OCI-LY3 (cell line): ENCODE measurements around the gene RTN4R.

Experiments used
- H2AFZ ChIP-seq: fragments of 200-600, 300-600 bp; shearing (Covaris generic); 2 replicates; pipeline ENCODE4 v1.6.0; 2014; ENCODE audit warnings: antibody characterized with exemption, low read depth, low read length
- H3K27ac ChIP-seq: fragments of 200-600, 300-600 bp; sonication (generic); 2 replicates; pipeline ENCODE4 v1.5.1; 2014; ENCODE audit warnings: mild to moderate bottlenecking, low read length, moderate library complexity, mixed read lengths
- H3K27me3 ChIP-seq: fragments of 200-600, 300-600 bp; sonication (generic); 2 replicates; pipeline ENCODE4 v1.6.1; 2014; ENCODE audit warnings: low read depth, low read length, mixed read lengths
- H3K36me3 ChIP-seq: fragments of 200-600, 300-600 bp; sonication (generic); replicated peaks from 2 replicates; pipeline ENCODE3; 2014; ENCODE audit warnings: low read depth, low read length, mixed read lengths
- H3K4me1 ChIP-seq: fragments of 300-600, 200-600 bp; sonication (generic); 2 replicates; pipeline ENCODE4 v1.6.1; 2014; ENCODE audit warnings: low read length, mixed read lengths
- H3K4me2 ChIP-seq: fragments of 200-600, 300-600 bp; sonication (generic); 2 replicates; pipeline ENCODE4 v1.6.1; 2014; ENCODE audit warnings: low read length, mixed read lengths
- H3K4me3 ChIP-seq: fragments of 300-600, 200-600 bp; sonication (generic); 2 replicates; pipeline ENCODE4 v1.5.1; 2014; ENCODE audit warnings: antibody characterized with exemption, mild to moderate bottlenecking, low read length, moderate library complexity
- H3K79me2 ChIP-seq: fragments of 300-600, 200-600 bp; shearing (Covaris generic); 2 replicates; pipeline ENCODE4 v1.6.1; 2014; ENCODE audit warnings: mild to moderate bottlenecking, low read length, mixed read lengths
- H3K9ac ChIP-seq: fragments of 300-600, 200-600 bp; shearing (Covaris generic); 2 replicates; pipeline ENCODE4 v1.6.0; 2014; ENCODE audit warnings: mild to moderate bottlenecking, low read length, moderate library complexity
- H3K9me3 ChIP-seq: fragments of 200-600, 300-600 bp; shearing (Covaris generic); 2 replicates; pipeline ENCODE4 v1.6.1; 2014; ENCODE audit warnings: low read length, mixed read lengths; ENCODE audit not compliant: insufficient read depth
- H4K20me1 ChIP-seq: fragments of 200-600, 300-600 bp; sonication (generic); 2 replicates; pipeline ENCODE4 v1.6.1; 2016; ENCODE audit warnings: low read length, mixed read lengths; ENCODE audit not compliant: insufficient read depth
- EZH2phosphoT487 ChIP-seq: fragments of 200-600 bp; shearing (Covaris generic); IDR thresholded peaks from 2 replicates; pipeline ENCODE4 v1.6.1; 2018; ENCODE audit warnings: antibody characterized with exemption, mixed run types, low read depth
- TF ChIP-seq, protein P1 (sequence below): fragments of 200-600, 300-600 bp; sonication (generic); IDR thresholded peaks from 2 replicates; pipeline ENCODE4 v1.5.1; 2014; ENCODE audit warnings: antibody characterized with exemption, low read length, low read depth

RTN4R gene

DNA sequence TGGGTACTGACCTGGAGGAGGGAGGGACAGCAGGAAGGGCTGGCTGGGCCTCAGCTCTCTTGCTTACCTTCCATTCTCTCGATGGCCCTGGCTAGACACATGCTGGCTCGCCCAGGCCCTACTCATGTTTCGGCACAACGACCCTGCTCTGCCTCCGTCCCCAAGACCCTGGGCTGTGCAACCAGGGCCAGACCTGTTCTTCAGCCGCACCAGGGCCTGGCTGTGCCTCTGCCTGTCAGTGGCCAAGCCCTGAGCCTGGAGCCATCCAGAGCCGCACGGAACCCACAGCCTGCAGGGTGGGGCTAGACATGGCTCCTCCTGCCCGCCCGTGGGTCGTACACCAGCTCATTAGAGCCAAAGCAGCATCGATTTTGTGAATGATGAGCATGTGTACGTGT is 47.5 kb downstream of the RTN4R start:
- Histone ChIP-seq H3K9me3 (no peaks in the 10 kb centered on the region), H3K79me2 (no peaks in the 10 kb centered on the region), H3K27ac (no peak overlapping the region), H3K9ac (no peak overlapping the region), H3K4me2 (no peak overlapping the region), H4K20me1 (no peaks in the 10 kb centered on the region), H3K4me1 (no peaks in the 10 kb centered on the region), H3K4me3 (no peak overlapping the region), H3K36me3 (no peaks in the 10 kb centered on the region), H2AFZ (no peak overlapping the region), H3K27me3 (no peaks in the 10 kb centered on the region)
- TF ChIP-seq EZH2phosphoT487, result no peak
- TF ChIP-seq, protein P1, sequence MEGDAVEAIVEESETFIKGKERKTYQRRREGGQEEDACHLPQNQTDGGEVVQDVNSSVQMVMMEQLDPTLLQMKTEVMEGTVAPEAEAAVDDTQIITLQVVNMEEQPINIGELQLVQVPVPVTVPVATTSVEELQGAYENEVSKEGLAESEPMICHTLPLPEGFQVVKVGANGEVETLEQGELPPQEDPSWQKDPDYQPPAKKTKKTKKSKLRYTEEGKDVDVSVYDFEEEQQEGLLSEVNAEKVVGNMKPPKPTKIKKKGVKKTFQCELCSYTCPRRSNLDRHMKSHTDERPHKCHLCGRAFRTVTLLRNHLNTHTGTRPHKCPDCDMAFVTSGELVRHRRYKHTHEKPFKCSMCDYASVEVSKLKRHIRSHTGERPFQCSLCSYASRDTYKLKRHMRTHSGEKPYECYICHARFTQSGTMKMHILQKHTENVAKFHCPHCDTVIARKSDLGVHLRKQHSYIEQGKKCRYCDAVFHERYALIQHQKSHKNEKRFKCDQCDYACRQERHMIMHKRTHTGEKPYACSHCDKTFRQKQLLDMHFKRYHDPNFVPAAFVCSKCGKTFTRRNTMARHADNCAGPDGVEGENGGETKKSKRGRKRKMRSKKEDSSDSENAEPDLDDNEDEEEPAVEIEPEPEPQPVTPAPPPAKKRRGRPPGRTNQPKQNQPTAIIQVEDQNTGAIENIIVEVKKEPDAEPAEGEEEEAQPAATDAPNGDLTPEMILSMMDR, result no peak

DNA sequence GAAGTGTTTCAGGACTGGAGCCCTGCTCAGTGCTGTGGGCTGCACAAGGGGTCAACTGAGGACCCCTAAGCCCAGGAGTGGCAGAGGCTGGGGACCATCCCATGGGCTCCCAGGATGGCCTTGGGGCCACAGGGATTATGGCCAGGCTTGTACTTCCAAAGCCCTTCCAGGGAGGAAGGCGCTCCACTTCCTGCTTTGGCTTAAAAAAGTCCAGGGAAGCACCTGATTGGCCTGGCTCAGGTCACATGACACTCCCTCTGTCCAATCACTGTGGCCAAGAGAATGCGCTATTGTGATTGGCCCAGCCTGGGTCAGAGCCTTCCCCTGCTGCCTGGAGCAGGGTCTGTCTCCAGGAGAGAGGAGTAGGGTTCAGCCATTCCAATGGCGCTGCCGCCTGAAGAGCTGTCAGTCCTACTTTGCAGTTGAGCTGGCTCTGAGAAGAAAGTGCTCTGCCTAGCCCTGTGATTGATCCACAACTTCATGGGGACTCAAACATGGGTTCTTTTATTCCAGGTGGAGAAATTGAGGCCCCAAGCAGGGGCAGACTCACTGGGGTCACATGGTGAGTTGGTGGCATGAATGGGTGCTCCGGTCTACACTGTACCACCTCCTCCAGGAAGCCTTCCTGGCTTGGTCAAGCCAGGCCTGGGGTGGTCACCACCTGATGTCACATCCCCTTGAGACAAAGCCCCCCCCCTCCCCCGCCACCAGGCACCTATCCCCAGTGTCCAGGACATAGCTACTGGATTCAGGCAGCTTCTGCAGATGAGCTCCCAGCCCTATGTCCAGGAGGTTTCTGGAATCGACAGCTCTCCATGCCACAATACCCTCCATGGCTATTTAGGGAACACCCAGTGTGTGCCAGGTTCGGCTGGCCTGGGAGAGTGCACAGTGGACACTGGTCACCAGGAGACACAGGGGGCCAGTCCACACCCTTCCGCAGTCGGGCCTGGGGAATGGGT is 48.2 kb downstream of the RTN4R start:
- H3K4me2 ChIP-seq, result no peak overlapping the region
- no peaks in the 10 kb centered on the region for H3K4me1 ChIP-seq
- no peak for TF ChIP-seq EZH2phosphoT487
- TF ChIP-seq, protein P1, result no peak
- no peaks in the 10 kb centered on the region for H3K36me3 ChIP-seq
- no peaks in the 10 kb centered on the region for H4K20me1 ChIP-seq
- no peak overlapping the region for H2AFZ ChIP-seq
- no peak overlapping the region for H3K9ac ChIP-seq
- H3K27me3 ChIP-seq, result no peaks in the 10 kb centered on the region
- H3K9me3 ChIP-seq, result no peaks in the 10 kb centered on the region
- H3K27ac ChIP-seq, result no peak overlapping the region
- no peaks in the 10 kb centered on the region for H3K79me2 ChIP-seq
- no peak overlapping the region for H3K4me3 ChIP-seq

DNA sequence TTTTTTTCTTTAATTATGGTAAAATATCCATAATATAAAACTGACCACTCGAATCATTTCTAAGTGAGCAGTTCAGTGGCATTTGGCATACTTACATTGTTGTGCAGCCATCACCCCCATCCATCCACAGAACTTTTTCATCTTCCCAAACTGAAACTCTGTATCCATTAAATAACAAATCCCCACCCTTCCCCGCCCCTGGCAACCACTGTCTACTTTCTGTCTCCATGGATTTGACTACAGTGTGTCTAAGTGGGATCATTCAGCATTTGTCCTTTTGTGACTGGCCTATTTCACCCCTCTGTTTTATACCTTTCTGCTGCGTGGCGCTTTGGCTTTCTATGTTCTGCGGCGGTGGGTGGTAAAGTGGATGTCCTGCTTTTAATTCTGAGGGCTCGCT is 49.1 kb downstream of the RTN4R start:
- Histone ChIP-seq H3K4me1 (peaks cover under 1% of the 10 kb centered on the region; the same call in 1 of the 2 replicates), H3K27me3 (0 out of 2 replicates have a peak, but pooled peaks cover 2% of the 10 kb centered on the region), H3K36me3 (no peaks in the 10 kb centered on the region), H3K9me3 (no peaks in the 10 kb centered on the region), H4K20me1 (no peaks in the 10 kb centered on the region), H3K9ac (no peak overlapping the region), H3K27ac (no peak overlapping the region), H2AFZ (no peak overlapping the region), H3K4me3 (no peak overlapping the region), H3K79me2 (no peaks in the 10 kb centered on the region), H3K4me2 (no peak overlapping the region)
- no peak for TF ChIP-seq EZH2phosphoT487
- TF ChIP-seq, protein P1, result no peak

DNA sequence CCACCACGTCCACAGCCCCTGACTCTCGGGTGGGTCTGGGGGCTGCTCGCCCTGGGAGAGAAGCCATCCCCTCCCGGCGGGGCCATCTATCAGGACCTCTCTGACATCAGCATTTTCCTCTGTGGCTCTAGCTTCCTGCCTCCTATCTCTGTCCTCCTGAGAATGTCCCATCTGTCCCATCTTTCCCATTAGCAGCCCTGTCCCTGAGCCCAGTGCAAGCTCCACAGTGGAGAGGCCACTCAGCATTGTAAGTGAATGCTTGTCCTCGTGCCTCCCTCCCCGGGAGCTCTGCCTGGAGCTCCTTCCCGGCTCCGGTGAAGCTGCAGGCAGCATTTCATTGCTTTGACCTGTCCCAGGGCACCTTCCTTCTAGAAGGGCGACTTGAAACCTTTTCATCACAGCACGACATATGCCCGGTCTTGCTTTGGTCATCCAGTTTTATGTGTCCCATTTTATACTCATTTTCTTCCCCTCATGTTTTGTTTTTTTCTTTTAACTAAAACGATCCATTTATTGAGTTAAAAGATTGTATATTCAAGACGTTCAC is 49.7 kb downstream of the RTN4R start:
- no peaks in the 10 kb centered on the region for H3K9me3 ChIP-seq
- TF ChIP-seq EZH2phosphoT487, result no peak
- TF ChIP-seq, protein P1, result no peak
- H3K4me3 ChIP-seq, result no peak overlapping the region
- H3K4me1 ChIP-seq, result peaks cover 4% of the 10 kb centered on the region; the same call in 1 of the 2 replicates
- no peak overlapping the region for H3K4me2 ChIP-seq
- no peaks in the 10 kb centered on the region for H4K20me1 ChIP-seq
- 0 out of 2 replicates have a peak, but pooled peaks cover 2% of the 10 kb centered on the region for H3K27me3 ChIP-seq
- H3K36me3 ChIP-seq, result no peaks in the 10 kb centered on the region
- no peak overlapping the region for H2AFZ ChIP-seq
- H3K79me2 ChIP-seq, result no peaks in the 10 kb centered on the region
- no peak overlapping the region for H3K27ac ChIP-seq
- H3K9ac ChIP-seq, result no peak overlapping the region
